ENCODE measurements around the gene ERGIC1.

The ERGIC1 gene

DNA sequence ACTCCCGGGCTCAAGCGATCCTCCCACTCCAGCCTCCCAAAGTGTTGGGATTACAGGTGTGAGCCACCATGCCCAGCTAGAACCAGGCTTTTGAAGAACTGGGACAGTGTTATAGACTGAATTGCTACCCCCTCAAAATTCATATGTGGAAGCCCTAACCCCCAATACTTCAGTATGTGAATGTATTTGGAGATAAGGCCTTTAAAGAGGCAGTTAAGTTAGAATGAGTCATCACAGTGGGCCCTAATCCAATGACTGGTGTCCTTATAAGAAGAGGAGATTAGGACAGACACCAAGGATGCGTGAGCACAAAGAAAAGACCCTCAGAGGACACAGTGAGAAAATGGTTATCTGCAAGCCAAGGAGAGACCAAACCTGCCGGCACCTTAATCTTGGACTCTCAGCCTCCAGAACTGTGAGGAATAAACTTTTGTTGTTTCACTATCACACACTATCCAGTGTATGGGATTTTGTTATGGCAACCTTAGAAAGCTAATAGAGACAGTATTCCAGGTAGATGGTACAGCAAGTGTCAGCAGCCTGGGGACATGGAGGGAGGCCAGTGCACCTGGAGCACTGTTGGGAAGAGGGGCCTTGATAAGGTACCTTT lies 31.4 kb upstream of the ERGIC1 start:
- Histone ChIP-seq H3K4me3 (ENCODE audit: low read length) (no peak overlapping the region), H3K9me2 (replicated peaks; ENCODE audit: insufficient read depth, low read length) (no peaks in the 10 kb centered on the region), H3F3A (ENCODE audit: insufficient read depth, low read length) (no peaks in the 10 kb centered on the region), H2AFZ (ENCODE audit: low read length) (no peak overlapping the region), H3K27me3 (replicated peaks; ENCODE audit: insufficient read depth, low read length) (no peaks in the 10 kb centered on the region), H3K27ac (ENCODE audit: low read length) (no peak overlapping the region), H3K9me3 (replicated peaks; ENCODE audit: insufficient read depth, low read length) (no peaks in the 10 kb centered on the region), H4K20me1 (ENCODE audit: insufficient read depth, low read length) (no peaks in the 10 kb centered on the region), H3K4me1 (ENCODE audit: low read length) (peaks cover 6% of the 10 kb centered on the region; the same call in 1 of the 2 replicates), H3K4me2 (ENCODE audit: low read depth, low read length) (no peak overlapping the region), H3K36me3 (replicated peaks; ENCODE audit: insufficient read depth, low read length) (no peaks in the 10 kb centered on the region), H3K9ac (ENCODE audit: low read length) (no peak overlapping the region), H3K79me2 (ENCODE audit: low read length) (no peaks in the 10 kb centered on the region)
- TF ChIP-seq EZH2phosphoT487 (IDR thresholded peaks at IDR 0.05; ENCODE audit: low read length) (no peak), EZH2 (optimal IDR thresholded peaks at IDR 0.05; ENCODE audit: low read depth, low read length) (no peak)
- TF ChIP-seq, protein P1, sequence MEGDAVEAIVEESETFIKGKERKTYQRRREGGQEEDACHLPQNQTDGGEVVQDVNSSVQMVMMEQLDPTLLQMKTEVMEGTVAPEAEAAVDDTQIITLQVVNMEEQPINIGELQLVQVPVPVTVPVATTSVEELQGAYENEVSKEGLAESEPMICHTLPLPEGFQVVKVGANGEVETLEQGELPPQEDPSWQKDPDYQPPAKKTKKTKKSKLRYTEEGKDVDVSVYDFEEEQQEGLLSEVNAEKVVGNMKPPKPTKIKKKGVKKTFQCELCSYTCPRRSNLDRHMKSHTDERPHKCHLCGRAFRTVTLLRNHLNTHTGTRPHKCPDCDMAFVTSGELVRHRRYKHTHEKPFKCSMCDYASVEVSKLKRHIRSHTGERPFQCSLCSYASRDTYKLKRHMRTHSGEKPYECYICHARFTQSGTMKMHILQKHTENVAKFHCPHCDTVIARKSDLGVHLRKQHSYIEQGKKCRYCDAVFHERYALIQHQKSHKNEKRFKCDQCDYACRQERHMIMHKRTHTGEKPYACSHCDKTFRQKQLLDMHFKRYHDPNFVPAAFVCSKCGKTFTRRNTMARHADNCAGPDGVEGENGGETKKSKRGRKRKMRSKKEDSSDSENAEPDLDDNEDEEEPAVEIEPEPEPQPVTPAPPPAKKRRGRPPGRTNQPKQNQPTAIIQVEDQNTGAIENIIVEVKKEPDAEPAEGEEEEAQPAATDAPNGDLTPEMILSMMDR (IDR thresholded peaks at IDR 0.05; ENCODE audit: low read length): no peak
- no peak for DNase-seq

DNA sequence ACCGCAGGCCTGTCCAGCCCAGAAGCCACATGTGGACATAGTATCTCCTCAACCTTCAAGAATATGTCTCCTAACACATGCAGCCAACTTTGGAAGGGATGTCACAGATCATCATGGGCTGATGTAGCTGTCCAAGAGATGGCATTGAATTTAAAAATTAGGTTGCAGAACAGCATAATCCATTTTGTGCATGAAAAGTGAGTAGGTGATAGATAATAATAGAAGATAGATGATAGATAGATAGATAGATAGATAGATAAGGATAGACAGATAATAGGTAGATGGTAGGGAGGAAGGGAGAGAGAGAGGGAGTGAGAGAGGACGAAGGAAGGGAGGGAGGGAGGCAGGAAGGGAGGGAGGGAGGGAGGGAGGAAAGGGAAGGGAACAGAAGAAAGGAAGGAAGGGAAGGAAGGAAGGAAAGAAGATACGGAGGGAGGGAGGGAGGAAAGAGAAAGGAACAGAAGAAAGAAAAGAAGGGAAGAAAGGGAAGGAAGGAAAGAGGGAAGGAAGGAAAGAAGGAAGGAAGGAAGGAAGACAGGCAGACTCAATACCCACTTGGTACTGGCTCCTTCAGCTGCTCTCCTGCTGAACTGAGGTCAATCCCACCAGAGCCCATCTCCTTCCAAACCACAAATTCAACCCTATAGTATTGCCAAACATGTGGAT lies 28.9 kb upstream of the ERGIC1 start:
- H3K27ac ChIP-seq (ENCODE audit: low read length): no peak overlapping the region

DNA sequence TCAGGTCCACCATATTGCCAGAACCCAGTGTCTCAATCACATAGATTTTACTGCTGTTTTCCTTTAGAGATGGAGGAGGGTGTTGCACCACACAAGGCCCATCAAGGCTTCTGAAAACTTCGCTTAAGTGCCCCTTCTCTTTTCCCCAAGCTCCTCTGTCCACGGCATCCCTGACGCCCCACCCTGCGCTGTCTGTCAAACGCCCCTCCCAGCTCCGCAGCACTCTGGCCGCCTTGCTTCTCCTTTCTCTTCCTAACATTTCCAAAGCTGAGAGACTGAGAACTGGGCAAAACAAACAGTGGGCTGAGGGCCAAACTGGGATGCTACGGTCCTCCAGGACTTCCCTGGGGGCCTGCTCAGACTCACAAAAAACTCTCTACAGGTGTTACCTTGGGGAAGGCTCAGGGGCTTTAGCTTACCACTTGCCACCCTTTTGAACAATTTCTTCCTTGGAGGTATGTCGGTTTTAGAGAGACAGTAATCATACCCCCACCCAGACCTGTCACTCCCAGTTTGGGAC lies 28.3 kb upstream of the ERGIC1 start:
- Histone ChIP-seq H3K36me3 (replicated peaks; ENCODE audit: insufficient read depth, low read length) (no peaks in the 10 kb centered on the region), H3K4me1 (ENCODE audit: low read length) (peaks cover 3% of the 10 kb centered on the region; the same call in 1 of the 2 replicates), H3K9me3 (replicated peaks; ENCODE audit: insufficient read depth, low read length) (no peaks in the 10 kb centered on the region), H3K4me3 (ENCODE audit: low read length) (no peak overlapping the region), H4K20me1 (ENCODE audit: insufficient read depth, low read length) (no peaks in the 10 kb centered on the region), H3K27me3 (replicated peaks; ENCODE audit: insufficient read depth, low read length) (no peaks in the 10 kb centered on the region), H3K79me2 (ENCODE audit: low read length) (no peaks in the 10 kb centered on the region), H3K9me2 (replicated peaks; ENCODE audit: insufficient read depth, low read length) (no peaks in the 10 kb centered on the region), H2AFZ (ENCODE audit: low read length) (no peak overlapping the region), H3K27ac (ENCODE audit: low read length) (no peak overlapping the region), H3K9ac (ENCODE audit: low read length) (no peak overlapping the region), H3F3A (ENCODE audit: insufficient read depth, low read length) (no peaks in the 10 kb centered on the region), H3K4me2 (ENCODE audit: low read depth, low read length) (no peak overlapping the region)
- TF ChIP-seq, protein P1 (IDR thresholded peaks at IDR 0.05; ENCODE audit: low read length): no peak
- TF ChIP-seq EZH2phosphoT487 (IDR thresholded peaks at IDR 0.05; ENCODE audit: low read length) (no peak), EZH2 (optimal IDR thresholded peaks at IDR 0.05; ENCODE audit: low read depth, low read length) (no peak)
- DNase-seq: no peak

More for the DNA sequence above, 28.9 kb upstream of the ERGIC1 start:
- no peaks in the 10 kb centered on the region for H3K79me2 ChIP-seq (ENCODE audit: low read length)
- no peaks in the 10 kb centered on the region for H3K27me3 ChIP-seq (replicated peaks; ENCODE audit: insufficient read depth, low read length)
- no peaks in the 10 kb centered on the region for H3K9me2 ChIP-seq (replicated peaks; ENCODE audit: insufficient read depth, low read length)
- peaks cover 3% of the 10 kb centered on the region; the same call in 1 of the 2 replicates for H3K4me1 ChIP-seq (ENCODE audit: low read length)
- no peaks in the 10 kb centered on the region for H4K20me1 ChIP-seq (ENCODE audit: insufficient read depth, low read length)
- no peak overlapping the region for H2AFZ ChIP-seq (ENCODE audit: low read length)
- H3F3A ChIP-seq (ENCODE audit: insufficient read depth, low read length): no peaks in the 10 kb centered on the region
- no peak overlapping the region for H3K4me3 ChIP-seq (ENCODE audit: low read length)
- no peak overlapping the region for H3K9ac ChIP-seq (ENCODE audit: low read length)
- no peak for DNase-seq
- no peaks in the 10 kb centered on the region for H3K9me3 ChIP-seq (replicated peaks; ENCODE audit: insufficient read depth, low read length)
- TF ChIP-seq EZH2phosphoT487 (IDR thresholded peaks at IDR 0.05; ENCODE audit: low read length): no peak
- TF ChIP-seq EZH2 (optimal IDR thresholded peaks at IDR 0.05; ENCODE audit: low read depth, low read length): no peak
- TF ChIP-seq, protein P1 (IDR thresholded peaks at IDR 0.05; ENCODE audit: low read length): no peak
- H3K4me2 ChIP-seq (ENCODE audit: low read depth, low read length): no peak overlapping the region
- H3K36me3 ChIP-seq (replicated peaks; ENCODE audit: insufficient read depth, low read length): no peaks in the 10 kb centered on the region
